NCI-H345 treated with DMSO at 0.1 percent for 48 hours (cell line): Measurements from ENCODE around the gene COL27A1.
A peak's percentile ranks its signal among the peaks of the same experiment; 100 is the strongest.

ENCODE experiments used
- DNase-seq: peaks from one replicate; lab custom pipeline; 2025; ENCODE audit not compliant: unreplicated experiment; lab: John Stamatoyannopoulos, UW

COL27A1 gene

DNA sequence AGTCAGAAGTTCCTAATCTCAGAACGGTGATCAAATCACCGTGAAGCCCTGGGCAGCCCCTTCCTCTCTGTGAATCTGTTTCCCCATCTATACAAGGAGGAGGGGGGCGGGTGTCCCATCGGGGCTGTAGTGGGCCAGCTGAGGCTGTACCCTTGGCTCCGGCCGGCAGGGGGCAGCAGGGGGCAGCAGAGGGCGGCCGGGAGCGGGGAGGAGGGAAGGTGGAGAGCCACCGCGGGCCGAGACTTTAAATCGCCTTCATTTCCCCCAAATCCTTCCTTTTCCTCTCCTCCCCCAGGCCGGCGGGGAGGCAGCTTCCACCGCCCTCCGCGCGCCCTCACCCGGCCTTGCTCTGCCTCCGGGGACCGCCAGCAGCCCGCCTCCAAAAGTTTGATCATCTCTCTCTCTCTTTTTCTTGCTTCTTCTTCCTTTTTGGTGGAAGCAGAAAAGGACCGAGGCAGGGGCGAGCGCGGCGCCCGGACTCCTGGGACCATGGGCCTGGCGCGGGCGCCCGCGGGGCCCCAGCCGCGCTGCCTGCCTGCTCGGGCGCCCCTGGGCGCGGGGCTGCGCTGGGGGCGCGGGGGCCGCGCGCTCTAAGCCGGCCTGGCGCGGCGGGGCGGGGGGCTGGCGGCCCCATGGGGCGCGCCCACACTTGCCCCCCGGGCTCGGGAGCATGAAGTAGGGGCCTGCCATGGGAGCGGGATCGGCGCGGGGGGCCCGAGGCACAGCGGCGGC is at the start of gene COL27A1:
Gene COL27A1 (plus strand): TSS at position 275 of the 732 bp plus-strand sequence. CDS start 414 bp downstream, at position 689.
- DNase-seq: peak; percentile 44

DNA sequence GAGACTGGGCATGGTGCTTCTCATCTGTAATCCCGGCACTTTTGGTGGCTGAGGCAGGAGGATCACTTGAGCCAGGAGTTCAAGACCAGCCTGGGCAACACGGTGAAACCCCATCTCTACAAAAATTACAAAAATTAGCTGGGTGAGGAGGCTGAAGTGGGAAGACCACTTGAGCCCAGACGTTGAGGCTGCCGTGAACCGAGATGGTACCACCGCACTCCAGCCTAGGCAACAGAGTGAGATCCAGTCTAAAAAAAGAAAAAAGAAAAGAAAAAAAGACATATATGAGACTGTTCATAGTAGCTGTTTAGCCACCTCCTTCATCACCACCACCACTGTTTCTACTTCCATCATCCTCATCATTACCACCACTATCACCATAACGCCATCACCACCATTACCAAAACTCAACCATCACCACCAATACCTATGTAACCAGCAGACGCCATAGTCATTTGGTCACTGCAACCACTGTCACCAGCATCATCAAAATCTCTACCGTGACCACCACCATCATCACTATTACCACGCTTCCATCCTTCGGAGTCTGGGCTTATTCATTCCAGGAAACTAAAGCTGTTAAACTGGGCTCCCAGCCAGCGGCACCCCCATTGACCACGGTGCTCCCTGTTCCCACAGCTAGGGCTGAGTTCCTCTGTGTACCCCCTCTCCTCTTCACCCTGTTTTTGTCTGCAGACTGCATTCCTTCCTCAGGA is 47.9 kb upstream of the COL27A1 start:
- DNase-seq: no peak

DNA sequence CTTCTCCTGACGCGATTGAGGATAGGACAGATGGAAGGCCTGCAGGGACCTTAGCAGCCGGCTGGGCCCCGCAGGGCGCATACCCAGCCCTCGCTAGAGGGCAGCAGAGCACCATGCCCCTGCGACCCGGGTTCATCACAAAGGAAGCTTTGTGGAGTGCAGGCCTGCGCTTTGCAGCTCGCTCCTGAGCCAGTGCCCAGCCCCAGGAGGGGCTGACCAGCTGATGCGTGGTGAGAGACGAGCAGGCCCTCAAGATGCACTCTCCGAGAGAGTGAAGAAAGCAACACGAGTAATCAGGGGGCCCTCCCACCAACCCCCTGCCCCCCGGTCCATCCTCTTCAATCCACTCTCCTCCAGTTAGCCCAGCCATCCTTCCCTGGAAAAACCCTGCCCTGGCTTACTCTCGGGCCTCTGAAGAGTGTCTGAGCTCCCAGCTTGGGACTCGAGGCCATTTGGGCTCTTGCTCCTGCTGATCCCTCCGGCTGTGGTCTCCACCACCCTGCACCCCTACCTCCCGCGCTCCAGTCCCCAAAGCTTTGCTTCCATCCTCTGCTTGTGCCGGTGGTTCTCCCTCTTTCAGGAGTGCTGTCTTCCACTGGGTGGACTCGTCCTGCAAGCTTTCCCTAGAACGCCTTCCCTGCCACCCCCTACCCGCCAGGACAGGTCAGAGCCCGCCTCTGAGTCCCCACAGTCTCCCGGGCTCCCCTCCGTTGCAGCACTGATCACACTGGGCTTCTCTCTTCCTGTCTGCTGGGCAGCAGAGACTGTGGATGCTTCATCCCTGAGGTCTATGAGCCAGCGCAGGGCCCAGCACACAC is 47.1 kb upstream of the COL27A1 start:
- DNase-seq: peak; percentile 46

- DNase-seq: no peak
Measured at GRCh38 chr9:114109124-114109523, 46.2 kb upstream of the COL27A1 start.

GRCh38 chr9:114110180-114110579 is 45.2 kb upstream of the COL27A1 start:
- DNase-seq: no peak

GRCh38 chr9:114112325-114112724 is 43.0 kb upstream of the COL27A1 start:
- no peak for DNase-seq

- DNase-seq: no peak
Measured at GRCh38 chr9:114112778-114113584, 42.4 kb upstream of the COL27A1 start.

DNA sequence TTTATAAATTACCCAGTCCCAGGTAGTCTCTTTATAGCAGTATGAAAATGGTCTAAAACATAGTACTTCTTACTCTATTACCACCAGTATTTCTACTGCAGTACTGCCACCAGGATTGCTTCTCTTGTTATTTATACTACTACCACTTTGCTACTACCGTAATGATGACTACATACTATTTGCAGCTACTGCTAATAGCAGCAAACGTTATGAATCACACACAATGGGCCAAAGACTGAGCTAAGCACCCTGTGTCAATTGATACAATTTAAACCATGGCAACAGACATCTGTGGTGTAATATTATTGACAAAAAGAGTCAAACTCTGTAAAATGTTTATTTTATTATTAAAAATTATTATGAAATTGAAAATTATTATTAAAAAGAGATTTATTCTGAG is 41.0 kb upstream of the COL27A1 start:
- DNase-seq: no peak

DNA sequence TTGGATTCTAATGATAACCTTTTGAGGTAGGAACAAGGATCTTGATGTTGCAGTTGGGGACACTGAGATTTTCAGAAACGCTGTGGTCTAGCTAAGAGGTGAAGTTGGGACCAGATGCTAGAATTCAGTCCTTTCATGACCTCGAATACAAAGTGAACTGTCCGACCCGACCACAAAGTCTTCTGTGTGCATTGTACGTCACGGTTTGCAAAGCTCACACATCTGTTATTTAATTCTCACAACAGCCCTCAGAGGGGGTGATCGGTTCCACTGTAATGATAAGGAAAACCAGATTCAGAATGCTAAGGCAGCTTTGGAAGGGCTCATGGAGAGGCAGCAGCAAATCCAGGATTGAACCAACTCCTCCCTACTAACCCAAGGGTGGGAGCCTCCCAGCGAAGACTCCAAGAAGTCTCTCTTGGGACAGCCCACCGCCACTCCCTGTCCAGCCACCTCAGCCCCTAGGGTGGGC is 39.6 kb upstream of the COL27A1 start:
- no peak for DNase-seq

DNA sequence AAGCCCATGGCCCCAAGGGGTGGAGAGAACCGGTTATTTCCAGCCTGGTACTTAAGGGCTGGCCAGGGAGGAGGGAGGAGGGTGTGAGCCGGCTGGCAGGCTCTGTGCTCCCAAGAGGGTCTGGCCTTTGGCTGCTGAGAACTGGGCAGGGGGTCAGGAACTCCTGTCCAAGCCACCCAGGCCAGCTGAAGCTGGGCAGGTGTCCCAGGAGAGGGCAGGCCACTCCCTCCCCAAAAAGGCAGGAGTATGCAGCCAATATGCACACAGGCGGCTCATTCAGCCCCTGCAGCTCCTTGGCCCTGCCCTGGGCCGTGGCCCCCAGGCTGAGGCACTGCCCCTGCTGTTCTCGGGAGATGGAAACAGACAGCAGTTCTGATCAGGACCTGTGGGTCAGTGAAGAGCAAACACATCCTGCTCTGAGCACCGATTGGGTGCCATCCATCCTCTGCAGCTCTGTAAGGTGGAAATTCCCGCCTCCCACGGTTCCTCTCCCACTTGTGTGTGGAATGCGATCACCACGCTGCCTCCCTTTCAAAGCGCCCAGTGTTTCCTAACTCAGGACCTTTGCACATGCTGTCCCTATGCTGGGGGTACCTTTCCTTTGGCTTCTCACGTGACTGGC is 39.1 kb upstream of the COL27A1 start:
- no peak for DNase-seq

- no peak for DNase-seq
Measured at GRCh38 chr9:114117614-114117995, 37.7 kb upstream of the COL27A1 start.

GRCh38 chr9:114117996-114118830 is 37.1 kb upstream of the COL27A1 start:
- DNase-seq: no peak

DNA sequence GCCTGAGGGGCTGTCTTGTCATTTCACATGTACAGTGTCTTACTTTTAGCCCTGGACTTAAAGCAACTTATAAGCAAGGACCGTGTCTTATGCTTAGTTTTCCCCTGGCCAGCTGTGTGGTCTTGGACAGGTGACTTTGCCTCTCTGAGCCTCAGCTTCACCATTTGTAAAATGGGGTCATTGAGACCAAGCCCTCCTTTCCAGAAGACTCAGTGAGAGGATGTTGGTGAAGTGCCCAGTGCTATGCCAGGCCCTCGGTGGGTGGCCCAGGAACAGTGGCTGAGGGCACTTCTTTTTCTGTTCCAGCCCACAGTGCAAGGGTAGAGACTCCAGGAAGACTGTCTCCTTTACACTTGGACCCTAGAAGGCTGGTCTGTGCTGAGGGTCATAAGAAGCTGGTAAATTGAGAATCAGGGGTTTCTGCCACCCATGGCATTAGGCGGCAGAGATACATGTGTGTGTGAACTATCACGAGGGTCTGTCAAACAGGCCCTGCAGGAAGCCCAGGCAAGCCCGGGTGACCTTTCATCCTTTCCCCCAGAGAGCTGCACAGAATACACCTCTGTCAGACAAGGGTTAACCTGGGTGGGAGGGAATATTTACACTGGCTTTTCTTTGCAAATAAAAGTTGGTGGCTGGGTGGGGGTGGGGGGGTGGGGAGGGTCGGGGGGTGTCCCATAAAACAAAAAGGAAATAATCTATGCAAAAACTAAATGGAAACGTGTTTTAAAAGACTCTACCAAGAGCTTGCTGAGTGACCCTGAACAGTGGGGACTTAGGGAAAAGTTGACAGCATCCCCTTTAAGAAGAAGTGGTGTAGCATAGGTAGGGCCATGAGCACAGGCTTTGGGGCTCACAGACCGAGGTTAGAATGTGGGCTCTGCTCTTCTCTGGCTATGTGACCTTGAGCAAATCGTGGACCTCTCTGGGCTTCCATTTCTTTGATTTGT is 35.8 kb upstream of the COL27A1 start:
- no peak for DNase-seq

- DNase-seq: no peak
Measured at GRCh38 chr9:114120192-114121014, 34.9 kb upstream of the COL27A1 start.

GRCh38 chr9:114121227-114122135 is 33.9 kb upstream of the COL27A1 start:
- DNase-seq: no peak
